ENCODE data around the gene SLC6A8.
A peak's percentile ranks its signal among the peaks of the same experiment; 100 is the strongest.

SLC6A8 gene

GRCh38 chrX:153648358-153649177, 39.2 kb upstream of the SLC6A8 start:
- DNase-seq: peak; percentile 31

- peak; percentile 78 for DNase-seq
Measured at GRCh38 chrX:153649178-153649914, 38.4 kb upstream of the SLC6A8 start.

- peak; percentile 50 for DNase-seq
Measured at GRCh38 chrX:153649915-153650782, 37.6 kb upstream of the SLC6A8 start.

- DNase-seq: peak; percentile 4
Measured at GRCh38 chrX:153650959-153651358, 36.8 kb upstream of the SLC6A8 start.

- DNase-seq: peak; percentile 6
Measured at GRCh38 chrX:153651540-153652079, 36.1 kb upstream of the SLC6A8 start.

- no peak for DNase-seq
Measured at GRCh38 chrX:153653556-153653955, 34.2 kb upstream of the SLC6A8 start.

- no peak for DNase-seq
Measured at GRCh38 chrX:153657161-153657560, 30.6 kb upstream of the SLC6A8 start.

GRCh38 chrX:153659268-153659667, 28.5 kb upstream of the SLC6A8 start:
- no peak for DNase-seq

- peak; percentile 85 for DNase-seq
Measured at GRCh38 chrX:153662266-153662665, 25.5 kb upstream of the SLC6A8 start.

GRCh38 chrX:153665726-153666306, 21.9 kb upstream of the SLC6A8 start:
- DNase-seq: no peak

- no peak for DNase-seq
Measured at GRCh38 chrX:153667281-153667955, 20.3 kb upstream of the SLC6A8 start.

GRCh38 chrX:153667956-153668396, 19.8 kb upstream of the SLC6A8 start:
- DNase-seq: peak; percentile 91

- DNase-seq: no peak
Measured at GRCh38 chrX:153668423-153669173, 19.1 kb upstream of the SLC6A8 start.

- peak; percentile 82 for DNase-seq
Measured at GRCh38 chrX:153669174-153669890, 18.4 kb upstream of the SLC6A8 start.

- DNase-seq: no peak
Measured at GRCh38 chrX:153669901-153670731, 17.6 kb upstream of the SLC6A8 start.

GRCh38 chrX:153670748-153671588, 16.8 kb upstream of the SLC6A8 start:
- peak; percentile 48 for DNase-seq

- DNase-seq: no peak
Measured at GRCh38 chrX:153671589-153672530, 15.9 kb upstream of the SLC6A8 start.
